Hepatocyte (in vitro differentiated cells): ENCODE data around the gene ADCY9. TPM values are rescaled to one million over a fixed set of nuclear protein-coding genes. Genes with fewer than 3 reads are reported as not detected.
A peak's percentile ranks its signal among the peaks of the same experiment; 100 is the strongest.

Source experiments
- DNase-seq: peaks from one replicate; pipeline ENCODE4 v3.0.0-alpha.2; 2016; ENCODE audit warnings: low spot score
- H2AFZ ChIP-seq: fragments of 200-600 bp; sonication (generic); 2 replicates; pipeline ENCODE4 v1.6.0; 2016; ENCODE audit warnings: antibody characterized with exemption, mild to moderate bottlenecking
- H3K27ac ChIP-seq: fragments of 200-600 bp; sonication (generic); 2 replicates; pipeline ENCODE4 v1.5.1; 2016; ENCODE audit warnings: mild to moderate bottlenecking
- H3K27me3 ChIP-seq: fragments of 200-600 bp; sonication (generic); 2 replicates; pipeline ENCODE4 v1.6.1; 2016
- H3K36me3 ChIP-seq: fragments of 200-600 bp; sonication (generic); replicated peaks from 2 replicates; pipeline ENCODE4 v1.5.1; 2016; ENCODE audit warnings: low read depth; ENCODE audit not compliant: insufficient read depth
- H3K4me1 ChIP-seq: fragments of 200-600 bp; sonication (generic); 2 replicates; pipeline ENCODE4 v1.5.1; 2016; ENCODE audit warnings: mild to moderate bottlenecking, moderate library complexity; ENCODE audit not compliant: insufficient read depth
- H3K4me2 ChIP-seq: fragments of 200-600 bp; sonication (generic); 2 replicates; pipeline ENCODE4 v1.6.0; 2016
- H3K4me3 ChIP-seq: fragments of 200-600 bp; sonication (generic); 2 replicates; pipeline ENCODE4 v1.5.1; 2016; ENCODE audit warnings: mild to moderate bottlenecking
- H3K79me2 ChIP-seq: fragments of 200-600 bp; sonication (generic); 2 replicates; pipeline ENCODE4 v1.6.0; 2017; ENCODE audit warnings: mild to moderate bottlenecking
- H3K9me2 ChIP-seq: fragments of 200-600 bp; sonication (generic); replicated peaks from 2 replicates; pipeline ENCODE4 v1.6.0; 2017; ENCODE audit warnings: mild to moderate bottlenecking; ENCODE audit not compliant: insufficient read depth
- H3K9me3 ChIP-seq: fragments of 200-600 bp; sonication (generic); 2 replicates; pipeline ENCODE4 v1.5.1; 2016; ENCODE audit warnings: low read depth, mild to moderate bottlenecking
- H4K20me1 ChIP-seq: fragments of 200-600 bp; sonication (generic); 2 replicates; pipeline ENCODE4 v1.6.0; 2016; ENCODE audit warnings: mild to moderate bottlenecking; ENCODE audit not compliant: insufficient read depth, poor library complexity, severe bottlenecking
- CTCF ChIP-seq: fragments of 200-600 bp; sonication (generic); IDR thresholded peaks from 2 replicates; pipeline ENCODE4 v1.5.1; 2016; ENCODE audit warnings: antibody characterized with exemption, mild to moderate bottlenecking; ENCODE audit not compliant: poor library complexity
- EZH2 ChIP-seq: fragments of 200-600 bp; sonication (generic); IDR thresholded peaks from 2 replicates; pipeline ENCODE4 v1.6.1; 2016; ENCODE audit warnings: antibody characterized with exemption, mild to moderate bottlenecking, borderline replicate concordance
- EZH2phosphoT487 ChIP-seq: fragments of 200-600 bp; sonication (generic); IDR thresholded peaks from one replicate; pipeline ENCODE4 v1.6.1; 2018; ENCODE audit warnings: antibody characterized with exemption, mild to moderate bottlenecking, low read depth, moderate library complexity; ENCODE audit not compliant: unreplicated experiment, severe bottlenecking
- WGBS: methylation state at CpG from one replicate; pipeline ENCODE4 v1.1.6; 2016; ENCODE audit warnings: low lambda C conversion rate; ENCODE audit errors: missing lambda C conversion rate; 5-methylcytosine and 5-hydroxymethylcytosine counted together
- polyA plus RNA-seq: library from polyadenylated mRNA; unstranded; fragments of >200 nt; fragmentation: Nextera tagmentation; extraction: Ambion mirVana; gene quantifications from 2 replicates; pipeline ENCODE4 v1.2.1, GENCODE V29; 2016
- total RNA-seq: library from RNA; depleted of rRNA; stranded (reverse); fragments of >200 nt; gene quantifications from 2 replicates; pipeline ENCODE4 v1.2.3, GENCODE V29; 2014

ADCY9 gene
- total and polyA plus RNA-seq, 2 experiments from 2014 or later: 12.0 to 15.9 TPM

GRCh38 chr16:4090351-4090851 lies 25.8 kb downstream of the ADCY9 start:
- WGBS: 56% methylated on average over 12 of the region's 12 CpGs
- Histone ChIP-seq H3K36me3 (no peaks in the 10 kb centered on the region), H3K4me2 (peak overlapping the region; percentile 67), H3K79me2 (peaks cover 35% of the 10 kb centered on the region), H3K4me1 (peaks cover 26% of the 10 kb centered on the region), H3K27ac (peak overlapping the region; percentile 69), H4K20me1 (no peaks in the 10 kb centered on the region), H2AFZ (peak overlapping the region; percentile 43), H3K27me3 (no peaks in the 10 kb centered on the region), H3K9me2 (no peaks in the 10 kb centered on the region), H3K9me3 (no peaks in the 10 kb centered on the region), H3K4me3 (no peak overlapping the region)
- TF ChIP-seq EZH2 (no peak), EZH2phosphoT487 (no peak), CTCF (no peak)
- DNase-seq: no peak

- WGBS: 66% methylated on average over 7 of the region's 7 CpGs
- no peak for TF ChIP-seq CTCF
- TF ChIP-seq EZH2phosphoT487: no peak
- TF ChIP-seq EZH2: no peak
- Histone ChIP-seq H3K79me2 (peaks cover 32% of the 10 kb centered on the region), H3K36me3 (no peaks in the 10 kb centered on the region), H3K4me2 (peak overlapping the region; percentile 67), H3K9me2 (no peaks in the 10 kb centered on the region), H3K4me3 (no peak overlapping the region), H4K20me1 (no peaks in the 10 kb centered on the region), H3K27me3 (no peaks in the 10 kb centered on the region), H3K4me1 (peaks cover 26% of the 10 kb centered on the region), H3K27ac (peak overlapping the region; percentile 69), H3K9me3 (no peaks in the 10 kb centered on the region), H2AFZ (no peak overlapping the region)
- DNase-seq: no peak
Observed at GRCh38 chr16:4089811-4090301, 26.4 kb downstream of the ADCY9 start.

GRCh38 chr16:4089251-4089810 lies 26.9 kb downstream of the ADCY9 start:
- TF ChIP-seq EZH2phosphoT487 (no peak), CTCF (no peak), EZH2 (no peak)
- no peak overlapping the region for H3K27ac ChIP-seq

More at GRCh38 chr16:4089251-4089810, 26.9 kb downstream of the ADCY9 start:
- WGBS: 92% methylated on average over 15 of the region's 15 CpGs
- no peaks in the 10 kb centered on the region for H4K20me1 ChIP-seq
- H3K4me1 ChIP-seq: peaks cover 26% of the 10 kb centered on the region
- no peaks in the 10 kb centered on the region for H3K9me2 ChIP-seq
- no peak overlapping the region for H3K4me2 ChIP-seq
- no peaks in the 10 kb centered on the region for H3K9me3 ChIP-seq
- no peaks in the 10 kb centered on the region for H3K36me3 ChIP-seq
- no peak for DNase-seq
- peaks cover 35% of the 10 kb centered on the region for H3K79me2 ChIP-seq
- no peaks in the 10 kb centered on the region for H3K27me3 ChIP-seq
- H2AFZ ChIP-seq: no peak overlapping the region
- no peak overlapping the region for H3K4me3 ChIP-seq
